ENCODE measurements around the gene ETV6.

- TF ChIP-seq CTCF (IDR thresholded peaks at IDR 0.05), result no peak
- no peak for TF ChIP-seq POLR2A (IDR thresholded peaks at IDR 0.05)
Observed at GRCh38 chr12:11795192-11795912, 145.9 kb downstream of the ETV6 start.

Data from lower leg skin (tissue), 3 donors.